ENCODE results near the gene SKIC8.

The SKIC8 gene

DNA sequence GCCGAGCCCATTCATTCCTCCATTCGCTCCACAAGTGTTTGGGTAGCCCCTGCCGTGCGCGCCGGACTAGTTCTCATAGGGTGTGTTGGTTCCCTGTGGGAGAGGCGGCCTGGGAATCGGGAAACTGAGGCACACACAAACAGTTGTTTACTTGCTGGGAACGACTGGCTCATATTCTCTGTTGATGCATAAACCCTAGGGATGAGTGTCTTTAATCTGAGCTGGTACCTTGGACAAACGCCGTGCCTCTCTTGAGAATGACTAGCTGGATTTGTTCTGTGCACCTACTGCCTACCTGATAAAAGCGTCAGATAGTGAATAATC is 34.3 kb downstream of the SKIC8 start:
- TF ChIP-seq, protein P1, sequence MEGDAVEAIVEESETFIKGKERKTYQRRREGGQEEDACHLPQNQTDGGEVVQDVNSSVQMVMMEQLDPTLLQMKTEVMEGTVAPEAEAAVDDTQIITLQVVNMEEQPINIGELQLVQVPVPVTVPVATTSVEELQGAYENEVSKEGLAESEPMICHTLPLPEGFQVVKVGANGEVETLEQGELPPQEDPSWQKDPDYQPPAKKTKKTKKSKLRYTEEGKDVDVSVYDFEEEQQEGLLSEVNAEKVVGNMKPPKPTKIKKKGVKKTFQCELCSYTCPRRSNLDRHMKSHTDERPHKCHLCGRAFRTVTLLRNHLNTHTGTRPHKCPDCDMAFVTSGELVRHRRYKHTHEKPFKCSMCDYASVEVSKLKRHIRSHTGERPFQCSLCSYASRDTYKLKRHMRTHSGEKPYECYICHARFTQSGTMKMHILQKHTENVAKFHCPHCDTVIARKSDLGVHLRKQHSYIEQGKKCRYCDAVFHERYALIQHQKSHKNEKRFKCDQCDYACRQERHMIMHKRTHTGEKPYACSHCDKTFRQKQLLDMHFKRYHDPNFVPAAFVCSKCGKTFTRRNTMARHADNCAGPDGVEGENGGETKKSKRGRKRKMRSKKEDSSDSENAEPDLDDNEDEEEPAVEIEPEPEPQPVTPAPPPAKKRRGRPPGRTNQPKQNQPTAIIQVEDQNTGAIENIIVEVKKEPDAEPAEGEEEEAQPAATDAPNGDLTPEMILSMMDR (IDR thresholded peaks at IDR 0.05; ENCODE audit: control extremely low read depth, extremely low read depth, low read depth, missing control alignments) = no peak
- DNase-seq (ENCODE audit: extremely low spot score) = no peak
- ChIA-PET CTCF (interaction anchor here (0.9 to 1.8 kb wide), 9 partner anchors 9 to 177 kb away, joined by 3 to 8 read pairs (median 3); partner anchors contain the start of gene SKIC8), POLR2A (interaction anchor here (2.6 kb wide), 1 partner anchor 134 kb away, joined by 7 read pairs; the partner anchor contains the start of gene CIB2)

- TF ChIP-seq, protein P1 (IDR thresholded peaks at IDR 0.05; ENCODE audit: control extremely low read depth, extremely low read depth, low read depth, missing control alignments) = peak; percentile 27
- CTCF ChIA-PET = interaction anchor here (1.0 to 1.6 kb wide), 5 partner anchors 10 to 178 kb away, joined by 3 to 8 read pairs (median 3); partner anchors contain the start of gene SKIC8
- DNase-seq (ENCODE audit: extremely low spot score) = peak; percentile 72
- POLR2A ChIA-PET = interaction anchor here (0.6 to 2.6 kb wide), 4 partner anchors 133 to 608 kb away, joined by 3 to 7 read pairs (median 4); partner anchors contain the start of genes CHRNA5 and CIB2
These were observed 34.9 kb downstream of the SKIC8 start, which contains the start of gene DNAJA4 for GRCh38 chr15:78264304-78265136. DNAJA4 (plus strand) TSS chr15:78264562; CDS start chr15:78264764, 202 bp downstream.

- TF ChIP-seq, protein P1 (IDR thresholded peaks at IDR 0.05; ENCODE audit: control extremely low read depth, extremely low read depth, low read depth, missing control alignments) = no peak
- ChIA-PET POLR2A (interaction anchor here (0.6 to 2.6 kb wide), 3 partner anchors 133 to 301 kb away, joined by 3 to 7 read pairs (median 4); partner anchors contain the start of genes CHRNA5 and CIB2), CTCF (interaction anchor here (1.3 kb wide), 1 partner anchor 36 kb away, joined by 3 read pairs; the partner anchor contains the start of gene SKIC8)
- DNase-seq (ENCODE audit: extremely low spot score) = no peak
These were observed 35.5 kb downstream of the SKIC8 start for GRCh38 chr15:78263907-78264303.

- no peak for DNase-seq (ENCODE audit: extremely low spot score)
- TF ChIP-seq, protein P1 (IDR thresholded peaks at IDR 0.05; ENCODE audit: control extremely low read depth, extremely low read depth, low read depth, missing control alignments) = no peak
- CTCF ChIA-PET = interaction anchor here (1.2 to 1.3 kb wide), 2 partner anchors 23 to 36 kb away, joined by 3 to 6 read pairs; partner anchors contain the start of gene SKIC8
- POLR2A ChIA-PET = interaction anchor here (0.6 kb wide), 2 partner anchors 20 to 101 kb away, joined by 4 read pairs; no protein-coding TSS in a partner anchor
These were observed 36.0 kb downstream of the SKIC8 start for GRCh38 chr15:78263351-78263781.

DNA sequence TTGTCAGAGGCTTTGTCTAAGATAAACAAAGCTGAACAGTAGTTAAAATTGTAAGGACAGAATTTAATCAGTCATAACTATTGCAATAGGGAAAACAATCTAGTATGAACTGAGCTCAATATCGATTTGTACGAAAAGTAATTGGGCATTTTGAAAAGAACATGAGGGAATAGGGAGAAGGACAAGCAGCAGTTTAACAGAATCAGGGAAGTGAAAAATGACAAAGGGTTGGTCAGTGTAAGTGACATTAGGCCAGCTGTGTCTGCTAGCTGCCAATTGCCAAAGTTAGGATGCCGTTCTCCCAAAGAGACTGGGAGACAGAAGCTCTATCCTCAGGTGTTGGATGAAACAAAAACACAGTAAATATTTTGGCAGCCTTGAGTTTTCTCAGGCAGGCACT is 38.3 kb downstream of the SKIC8 start:
- DNase-seq (ENCODE audit: extremely low spot score) = no peak
- POLR2A ChIA-PET = no interaction called here
- TF ChIP-seq, protein P1 (IDR thresholded peaks at IDR 0.05; ENCODE audit: control extremely low read depth, extremely low read depth, low read depth, missing control alignments) = no peak
- CTCF ChIA-PET = interaction anchor here (1.0 kb wide), 1 partner anchor 65 kb away, joined by 4 read pairs; no protein-coding TSS in a partner anchor

- no peak for DNase-seq (ENCODE audit: extremely low spot score)
- CTCF ChIA-PET = interaction anchor here (1.0 to 1.5 kb wide), 2 partner anchors 34 to 65 kb away, joined by 4 to 6 read pairs; no protein-coding TSS in a partner anchor
- TF ChIP-seq, protein P1 (IDR thresholded peaks at IDR 0.05; ENCODE audit: control extremely low read depth, extremely low read depth, low read depth, missing control alignments) = no peak
- POLR2A ChIA-PET = interaction anchor here (0.7 kb wide), 1 partner anchor 12 kb away, joined by 3 read pairs; no protein-coding TSS in a partner anchor
These were observed 38.9 kb downstream of the SKIC8 start for GRCh38 chr15:78260489-78260888.
